Measurements from ENCODE around the gene C2CD4D. TPM values are rescaled to one million over a fixed set of nuclear protein-coding genes. Genes with fewer than 3 reads are reported as not detected.

Gene C2CD4D
- total RNA-seq, 1 donor from 2014 or later = 1.3 TPM

GRCh38 chr1:151805066-151805820, 34.4 kb downstream of the C2CD4D start, which contains the start of gene LINGO4:
TSS of gene LINGO4 (minus strand) at chr1:151805419. CDS start at chr1:151802704, 2,715 bp downstream.
- no peaks in the 10 kb centered on the region for H3K9me3 Mint-ChIP-seq (ENCODE audit: low read depth)
- DNase-seq (ENCODE audit: low spot score, unreplicated experiment) = no peak
- no peak for TF ChIP-seq CTCF (IDR thresholded peaks at IDR 0.05; ENCODE audit: unreplicated experiment)
- no peaks in the 10 kb centered on the region for H3K36me3 Mint-ChIP-seq (ENCODE audit: insufficient read depth)
- H3K4me3 Mint-ChIP-seq (ENCODE audit: low read depth) = no peak within 1 kb of the TSS
- H3K27me3 Mint-ChIP-seq = peaks cover 36% of the 10 kb centered on the region
- H3K27ac Mint-ChIP-seq = no peak within 1 kb of the TSS
- H3K4me1 Mint-ChIP-seq (ENCODE audit: low read depth) = no peaks in the 10 kb centered on the region

GRCh38 chr1:151803915-151804314, 35.7 kb downstream of the C2CD4D start:
- Mint-ChIP-seq H3K4me3 (ENCODE audit: low read depth) (no peak overlapping the region), H3K4me1 (ENCODE audit: low read depth) (no peaks in the 10 kb centered on the region), H3K27ac (no peak overlapping the region), H3K27me3 (peaks cover 49% of the 10 kb centered on the region), H3K36me3 (ENCODE audit: insufficient read depth) (no peaks in the 10 kb centered on the region), H3K9me3 (ENCODE audit: low read depth) (no peaks in the 10 kb centered on the region)
- DNase-seq (ENCODE audit: low spot score, unreplicated experiment) = no peak
- TF ChIP-seq CTCF (IDR thresholded peaks at IDR 0.05; ENCODE audit: unreplicated experiment) = no peak

- no peak overlapping the region for H3K4me3 Mint-ChIP-seq (ENCODE audit: low read depth)
- H3K27ac Mint-ChIP-seq = no peak overlapping the region
- no peaks in the 10 kb centered on the region for H3K9me3 Mint-ChIP-seq (ENCODE audit: low read depth)
- H3K36me3 Mint-ChIP-seq (ENCODE audit: insufficient read depth) = no peaks in the 10 kb centered on the region
- peaks cover 46% of the 10 kb centered on the region for H3K27me3 Mint-ChIP-seq
- DNase-seq (ENCODE audit: low spot score, unreplicated experiment) = no peak
- no peaks in the 10 kb centered on the region for H3K4me1 Mint-ChIP-seq (ENCODE audit: low read depth)
- TF ChIP-seq CTCF (IDR thresholded peaks at IDR 0.05; ENCODE audit: unreplicated experiment) = no peak
These were observed 36.5 kb downstream of the C2CD4D start for GRCh38 chr1:151803164-151803563.

- Mint-ChIP-seq H3K36me3 (ENCODE audit: insufficient read depth) (no peaks in the 10 kb centered on the region), H3K27ac (no peak overlapping the region), H3K27me3 (peaks cover 40% of the 10 kb centered on the region), H3K9me3 (ENCODE audit: low read depth) (no peaks in the 10 kb centered on the region), H3K4me1 (ENCODE audit: low read depth) (no peaks in the 10 kb centered on the region), H3K4me3 (ENCODE audit: low read depth) (no peak overlapping the region)
- no peak for DNase-seq (ENCODE audit: low spot score, unreplicated experiment)
- TF ChIP-seq CTCF (IDR thresholded peaks at IDR 0.05; ENCODE audit: unreplicated experiment) = no peak
These were observed 37.2 kb downstream of the C2CD4D start for GRCh38 chr1:151802372-151802771.

- no peak overlapping the region for H3K4me3 Mint-ChIP-seq (ENCODE audit: low read depth)
- peaks cover 40% of the 10 kb centered on the region for H3K27me3 Mint-ChIP-seq
- no peak for TF ChIP-seq CTCF (IDR thresholded peaks at IDR 0.05; ENCODE audit: unreplicated experiment)
- no peaks in the 10 kb centered on the region for H3K36me3 Mint-ChIP-seq (ENCODE audit: insufficient read depth)
- no peaks in the 10 kb centered on the region for H3K4me1 Mint-ChIP-seq (ENCODE audit: low read depth)
- no peak for DNase-seq (ENCODE audit: low spot score, unreplicated experiment)
- H3K27ac Mint-ChIP-seq = no peak overlapping the region
- H3K9me3 Mint-ChIP-seq (ENCODE audit: low read depth) = no peaks in the 10 kb centered on the region
These were observed 37.8 kb downstream of the C2CD4D start for GRCh38 chr1:151801846-151802245.
